ENCODE data around the gene TRIM7. TPM values are rescaled to one million over a fixed set of nuclear protein-coding genes. Genes with fewer than 3 reads are reported as not detected.

The TRIM7 gene
- total and polyA plus RNA-seq, 9 of the 15 experiments (the other 6 are each of a cell fraction or from before 2014, with no cell fraction given), result 2.6 to 14.9 (median 8.9) TPM

DNA sequence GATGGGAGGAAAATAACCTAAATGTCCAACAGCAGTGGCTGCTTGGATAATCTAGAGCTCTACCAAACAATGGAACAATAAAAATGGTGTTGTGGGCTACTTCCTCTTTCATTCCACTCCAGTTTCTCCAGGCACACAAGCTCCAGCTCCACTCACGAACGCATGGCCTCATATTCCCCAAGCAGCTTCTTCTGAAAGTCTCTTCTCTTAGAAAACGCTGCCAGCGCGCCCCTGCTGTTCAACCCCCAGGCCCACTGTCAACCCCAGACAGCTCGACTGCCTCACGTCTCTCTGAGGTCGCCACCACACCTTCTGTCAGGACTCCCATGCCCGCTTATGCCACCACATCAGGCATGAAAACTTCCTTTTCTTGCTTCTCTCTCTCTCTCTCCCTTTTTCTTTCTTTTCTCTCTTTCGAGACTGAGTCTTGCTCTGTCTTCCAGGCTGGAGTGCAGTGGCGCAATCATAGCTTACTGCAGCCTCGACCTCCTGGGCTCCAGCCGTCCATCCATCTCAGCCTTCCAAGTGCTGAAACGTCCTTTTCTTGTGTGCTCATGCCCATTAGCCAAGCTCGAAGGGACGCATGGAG is 41.4 kb downstream of the TRIM7 start (continued):
- TF ChIP-seq RBM22 (IDR thresholded peaks at IDR 0.05; ENCODE audit: low read depth, low read length, poor library complexity, severe bottlenecking) (no peak), POLR2B (IDR thresholded peaks at IDR 0.05; ENCODE audit: low read depth, partially characterized antibody) (peak; percentile 43), THRAP3 (IDR thresholded peaks at IDR 0.05; ENCODE audit: borderline replicate concordance) (peak; percentile 51; the same call in 1 of the 2 replicates), SUPT5H (IDR thresholded peaks at IDR 0.05) (peak; percentile 57; the same call in 1 of the 2 replicates), SMARCC2 (IDR thresholded peaks at IDR 0.05; ENCODE audit: low read depth) (0 out of 2 replicates have a peak, but pooled peaks have one; percentile 9), ZFX (CRISPR knock-in tag; IDR thresholded peaks at IDR 0.05) (peak; percentile 52), HLTF (IDR thresholded peaks at IDR 0.05) (peak; percentile 78; the same call in 1 of the 2 replicates), ZNF232 (CRISPR knock-in tag; IDR thresholded peaks at IDR 0.05) (no peak), ZNF76 (CRISPR knock-in tag; IDR thresholded peaks at IDR 0.05; ENCODE audit: borderline replicate concordance) (0 out of 2 replicates have a peak, but pooled peaks have one; percentile 47), HIVEP1 (CRISPR knock-in tag; IDR thresholded peaks at IDR 0.05) (0 out of 2 replicates have a peak, but pooled peaks have one; percentile 20), SMARCA5 (IDR thresholded peaks at IDR 0.05) (peak; percentile 93), STAG1 (CRISPR knock-in tag; IDR thresholded peaks at IDR 0.05; ENCODE audit: borderline replicate concordance) (no peak), NEUROD1 (IDR thresholded peaks at IDR 0.05; ENCODE audit: borderline replicate concordance, low read depth, low read length, partially characterized antibody) (no peak), ELF2 (CRISPR knock-in tag; IDR thresholded peaks at IDR 0.05) (0 out of 2 replicates have a peak, but pooled peaks have one; percentile 15), PREB (CRISPR knock-in tag; IDR thresholded peaks at IDR 0.05) (no peak), SMAD2 (IDR thresholded peaks at IDR 0.05; ENCODE audit: low read depth, low read length) (no peak), HDAC8 (tag; IDR thresholded peaks at IDR 0.05) (no peak), MYC (IDR thresholded peaks at IDR 0.05; ENCODE audit: low read depth, low read length) (peak; percentile 59; the same call in 1 of the 2 replicates), MYC (CRISPR knock-in tag; IDR thresholded peaks at IDR 0.05; ENCODE audit: borderline replicate concordance, low read depth) (no peak), TRIM25 (IDR thresholded peaks at IDR 0.05; ENCODE audit: borderline replicate concordance) (0 out of 2 replicates have a peak, but pooled peaks have one; percentile 15), RBM14 (IDR thresholded peaks at IDR 0.05; ENCODE audit: borderline replicate concordance, insufficient read depth, low read depth, low read length) (no peak), RBFOX2 (IDR thresholded peaks at IDR 0.05; ENCODE audit: low read depth, low read length) (peak; percentile 54; the same call in 1 of the 2 replicates), DPF2 (IDR thresholded peaks at IDR 0.05) (peak; percentile 52; the same call in 1 of the 2 replicates)
- TF ChIP-seq, protein P1, sequence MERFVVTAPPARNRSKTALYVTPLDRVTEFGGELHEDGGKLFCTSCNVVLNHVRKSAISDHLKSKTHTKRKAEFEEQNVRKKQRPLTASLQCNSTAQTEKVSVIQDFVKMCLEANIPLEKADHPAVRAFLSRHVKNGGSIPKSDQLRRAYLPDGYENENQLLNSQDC (CRISPR knock-in tag; IDR thresholded peaks at IDR 0.05), result no peak
- TF ChIP-seq, protein P2, sequence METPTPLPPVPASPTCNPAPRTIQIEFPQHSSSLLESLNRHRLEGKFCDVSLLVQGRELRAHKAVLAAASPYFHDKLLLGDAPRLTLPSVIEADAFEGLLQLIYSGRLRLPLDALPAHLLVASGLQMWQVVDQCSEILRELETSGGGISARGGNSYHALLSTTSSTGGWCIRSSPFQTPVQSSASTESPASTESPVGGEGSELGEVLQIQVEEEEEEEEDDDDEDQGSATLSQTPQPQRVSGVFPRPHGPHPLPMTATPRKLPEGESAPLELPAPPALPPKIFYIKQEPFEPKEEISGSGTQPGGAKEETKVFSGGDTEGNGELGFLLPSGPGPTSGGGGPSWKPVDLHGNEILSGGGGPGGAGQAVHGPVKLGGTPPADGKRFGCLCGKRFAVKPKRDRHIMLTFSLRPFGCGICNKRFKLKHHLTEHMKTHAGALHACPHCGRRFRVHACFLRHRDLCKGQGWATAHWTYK (CRISPR knock-in tag; IDR thresholded peaks at IDR 0.05), result 0 out of 2 replicates have a peak, but pooled peaks have one; percentile 25
